ENCODE measurements around the gene PTGES2.

DNA sequence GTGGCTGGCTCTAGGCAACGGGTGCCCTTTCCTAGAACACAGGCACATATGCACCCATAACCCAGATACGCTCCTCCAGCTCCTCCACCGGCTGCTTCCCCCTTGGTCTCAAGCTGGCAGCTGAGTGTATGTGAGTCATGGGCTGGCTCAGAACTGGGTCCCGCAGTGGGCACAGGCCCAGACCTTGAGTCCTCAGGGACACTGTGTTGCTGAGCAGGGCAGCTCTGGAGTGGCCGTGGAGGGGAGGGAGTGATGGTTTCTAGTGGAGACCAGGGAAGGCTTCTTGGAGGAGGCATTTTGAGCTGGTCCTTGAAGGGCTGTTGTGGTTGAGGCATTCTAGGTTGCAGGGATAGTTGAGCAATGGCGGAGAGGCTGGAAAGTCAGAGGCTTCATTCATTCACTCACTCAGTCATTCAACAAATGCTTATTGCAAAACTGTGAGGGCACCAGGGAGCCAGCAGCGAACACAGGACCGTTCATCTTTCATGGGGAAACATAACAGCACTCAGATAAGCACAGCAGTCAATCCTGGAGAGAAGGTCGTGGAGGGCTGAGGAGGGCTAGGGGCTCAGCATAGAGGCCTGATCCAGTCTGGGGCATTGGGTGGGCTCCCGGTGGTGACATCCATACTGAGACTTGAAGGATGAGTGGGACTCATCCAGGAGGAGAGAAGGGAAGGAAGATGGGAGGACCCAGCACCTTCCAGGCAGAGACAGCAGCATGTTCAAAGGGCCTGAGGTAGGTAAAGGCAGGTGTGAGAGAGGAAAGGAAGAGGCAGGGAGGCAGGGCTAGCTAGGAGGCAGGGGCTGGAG, 34.9 kb upstream of the PTGES2 start:
- TF ChIP-seq, protein P1, sequence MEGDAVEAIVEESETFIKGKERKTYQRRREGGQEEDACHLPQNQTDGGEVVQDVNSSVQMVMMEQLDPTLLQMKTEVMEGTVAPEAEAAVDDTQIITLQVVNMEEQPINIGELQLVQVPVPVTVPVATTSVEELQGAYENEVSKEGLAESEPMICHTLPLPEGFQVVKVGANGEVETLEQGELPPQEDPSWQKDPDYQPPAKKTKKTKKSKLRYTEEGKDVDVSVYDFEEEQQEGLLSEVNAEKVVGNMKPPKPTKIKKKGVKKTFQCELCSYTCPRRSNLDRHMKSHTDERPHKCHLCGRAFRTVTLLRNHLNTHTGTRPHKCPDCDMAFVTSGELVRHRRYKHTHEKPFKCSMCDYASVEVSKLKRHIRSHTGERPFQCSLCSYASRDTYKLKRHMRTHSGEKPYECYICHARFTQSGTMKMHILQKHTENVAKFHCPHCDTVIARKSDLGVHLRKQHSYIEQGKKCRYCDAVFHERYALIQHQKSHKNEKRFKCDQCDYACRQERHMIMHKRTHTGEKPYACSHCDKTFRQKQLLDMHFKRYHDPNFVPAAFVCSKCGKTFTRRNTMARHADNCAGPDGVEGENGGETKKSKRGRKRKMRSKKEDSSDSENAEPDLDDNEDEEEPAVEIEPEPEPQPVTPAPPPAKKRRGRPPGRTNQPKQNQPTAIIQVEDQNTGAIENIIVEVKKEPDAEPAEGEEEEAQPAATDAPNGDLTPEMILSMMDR (IDR thresholded peaks at IDR 0.05) = no peak
- TF ChIP-seq, protein P2, sequence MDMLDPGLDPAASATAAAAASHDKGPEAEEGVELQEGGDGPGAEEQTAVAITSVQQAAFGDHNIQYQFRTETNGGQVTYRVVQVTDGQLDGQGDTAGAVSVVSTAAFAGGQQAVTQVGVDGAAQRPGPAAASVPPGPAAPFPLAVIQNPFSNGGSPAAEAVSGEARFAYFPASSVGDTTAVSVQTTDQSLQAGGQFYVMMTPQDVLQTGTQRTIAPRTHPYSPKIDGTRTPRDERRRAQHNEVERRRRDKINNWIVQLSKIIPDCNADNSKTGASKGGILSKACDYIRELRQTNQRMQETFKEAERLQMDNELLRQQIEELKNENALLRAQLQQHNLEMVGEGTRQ (IDR thresholded peaks at IDR 0.05; ENCODE audit: borderline replicate concordance, low read depth, low read length) = no peak
- TF ChIP-seq EP300 (IDR thresholded peaks at IDR 0.05; ENCODE audit: borderline replicate concordance in 1 of 2, low read depth in 1 of 2, low read length in 1 of 2) = no peak
